Stimulated activated naive CD8-positive, alpha-beta T cell treated with anti-CD3 and anti-CD28 coated beads, Interleukin-15, Interleukin-2, amounts not matched to agents 100 U/mL and 50 U/mL, for 24 hours (primary cell): Measurements from ENCODE around the gene MMP11.

Experiments used
- ATAC-seq: fragments of 150-1000 bp; cut with Tn5 transposase; one replicate; pipeline ENCODE4 v1.10.0; 2021
- DNase-seq: peaks from one replicate; pipeline ENCODE4 v3.0.0; 2021

Gene MMP11

GRCh38 chr22:23803001-23803819 is 30.6 kb downstream of the MMP11 start:
- no peak for DNase-seq
- ATAC-seq, result no peak

- ATAC-seq, result no peak
- no peak for DNase-seq
Measured at GRCh38 chr22:23804781-23805291, 32.2 kb downstream of the MMP11 start.

- DNase-seq, result no peak
- ATAC-seq, result no peak
Measured at GRCh38 chr22:23806837-23807236, 34.2 kb downstream of the MMP11 start.

- ATAC-seq (no peak), DNase-seq (no peak)
Measured at GRCh38 chr22:23812378-23812777, 39.7 kb downstream of the MMP11 start.

GRCh38 chr22:23815541-23816155 is 43.0 kb downstream of the MMP11 start:
- ATAC-seq, result no peak
- DNase-seq, result no peak

GRCh38 chr22:23816156-23816976 is 43.7 kb downstream of the MMP11 start:
- DNase-seq (no peak), ATAC-seq (no peak)

GRCh38 chr22:23817146-23817545 is 44.5 kb downstream of the MMP11 start:
- DNase-seq (no peak), ATAC-seq (no peak)

- ATAC-seq (no peak), DNase-seq (no peak)
Measured at GRCh38 chr22:23818541-23818940, 45.9 kb downstream of the MMP11 start.

GRCh38 chr22:23820748-23821211 is 48.1 kb downstream of the MMP11 start:
- ATAC-seq (peak; percentile 41), DNase-seq (no peak)

- no peak for DNase-seq
- ATAC-seq, result no peak
Measured at GRCh38 chr22:23822101-23822671, 49.5 kb downstream of the MMP11 start.

GRCh38 chr22:23823331-23823791 is 50.7 kb downstream of the MMP11 start:
- ATAC-seq, result no peak

GRCh38 chr22:23824476-23825245 is 52.0 kb downstream of the MMP11 start:
- no peak for DNase-seq
- no peak for ATAC-seq

More at GRCh38 chr22:23823331-23823791, 50.7 kb downstream of the MMP11 start:
- no peak for DNase-seq

GRCh38 chr22:23825246-23825905 is 52.7 kb downstream of the MMP11 start:
- ATAC-seq (no peak), DNase-seq (no peak)

GRCh38 chr22:23826510-23827350 is 54.1 kb downstream of the MMP11 start:
- DNase-seq (no peak), ATAC-seq (no peak)

- DNase-seq, result no peak
- ATAC-seq, result no peak
Measured at GRCh38 chr22:23827351-23827995, 54.8 kb downstream of the MMP11 start.

GRCh38 chr22:23828800-23829680 is 56.4 kb downstream of the MMP11 start:
- no peak for DNase-seq
- no peak for ATAC-seq

- no peak for DNase-seq
- ATAC-seq, result no peak
Measured at GRCh38 chr22:23829845-23830372, 57.3 kb downstream of the MMP11 start.

- ATAC-seq (no peak), DNase-seq (no peak)
Measured at GRCh38 chr22:23831261-23831660, 58.6 kb downstream of the MMP11 start.
